Fibroblast of mammary gland (primary cell): ENCODE results near the gene PLEKHA6.
A peak's percentile ranks its signal among the peaks of the same experiment; 100 is the strongest.

Experiments used
- DNase-seq: peaks from one replicate; pipeline ENCODE4 v3.0.0-alpha.2; 2010; ENCODE audit warnings: low read depth
- H3K4me3 ChIP-seq: 2 replicates; pipeline ENCODE4 v1.5.1; 2011; ENCODE audit warnings: low read depth, mild to moderate bottlenecking, low read length, moderate library complexity; ENCODE audit not compliant: control insufficient read depth
- CTCF ChIP-seq: conservative IDR thresholded peaks from 2 replicates; pipeline ENCODE4 v1.5.1; 2011; ENCODE audit warnings: low read depth, low read length, inconsistent platforms; ENCODE audit not compliant: control insufficient read depth, insufficient read depth

PLEKHA6 gene

GRCh38 chr1:204251926-204252689, 107.6 kb downstream of the PLEKHA6 start:
- TF ChIP-seq CTCF, result no peak
- no peak overlapping the region for H3K4me3 ChIP-seq
- DNase-seq, result no peak

GRCh38 chr1:204251286-204251685, 108.4 kb downstream of the PLEKHA6 start:
- H3K4me3 ChIP-seq, result no peak overlapping the region
- no peak for TF ChIP-seq CTCF
- no peak for DNase-seq

- peak; percentile 68 for DNase-seq
- TF ChIP-seq CTCF, result no peak
- no peak overlapping the region for H3K4me3 ChIP-seq
These were observed 109.2 kb downstream of the PLEKHA6 start for GRCh38 chr1:204250428-204251030.

GRCh38 chr1:204249736-204250427, 109.8 kb downstream of the PLEKHA6 start:
- no peak overlapping the region for H3K4me3 ChIP-seq
- DNase-seq, result no peak
- TF ChIP-seq CTCF, result no peak

GRCh38 chr1:204248954-204249353, 110.8 kb downstream of the PLEKHA6 start:
- TF ChIP-seq CTCF, result no peak
- no peak overlapping the region for H3K4me3 ChIP-seq
- DNase-seq, result no peak

- no peak for TF ChIP-seq CTCF
- H3K4me3 ChIP-seq, result no peak overlapping the region
- no peak for DNase-seq
These were observed 112.9 kb downstream of the PLEKHA6 start for GRCh38 chr1:204246876-204247275.
